HG02759 (cell line): ENCODE results near the gene DTX4.
A peak's percentile ranks its signal among the peaks of the same experiment; 100 is the strongest.

Source experiments
- ATAC-seq: cut with Tn5 transposase; IDR thresholded peaks from one replicate; pipeline ENCODE4 v1.9.1; 2021; ENCODE audit warnings: mild to moderate bottlenecking, moderate library complexity; ENCODE audit not compliant: unreplicated experiment

Gene DTX4

GRCh38 chr11:59172345-59173079 is 580 bp downstream of the DTX4 start:
- ATAC-seq: peak; percentile 33

DNA sequence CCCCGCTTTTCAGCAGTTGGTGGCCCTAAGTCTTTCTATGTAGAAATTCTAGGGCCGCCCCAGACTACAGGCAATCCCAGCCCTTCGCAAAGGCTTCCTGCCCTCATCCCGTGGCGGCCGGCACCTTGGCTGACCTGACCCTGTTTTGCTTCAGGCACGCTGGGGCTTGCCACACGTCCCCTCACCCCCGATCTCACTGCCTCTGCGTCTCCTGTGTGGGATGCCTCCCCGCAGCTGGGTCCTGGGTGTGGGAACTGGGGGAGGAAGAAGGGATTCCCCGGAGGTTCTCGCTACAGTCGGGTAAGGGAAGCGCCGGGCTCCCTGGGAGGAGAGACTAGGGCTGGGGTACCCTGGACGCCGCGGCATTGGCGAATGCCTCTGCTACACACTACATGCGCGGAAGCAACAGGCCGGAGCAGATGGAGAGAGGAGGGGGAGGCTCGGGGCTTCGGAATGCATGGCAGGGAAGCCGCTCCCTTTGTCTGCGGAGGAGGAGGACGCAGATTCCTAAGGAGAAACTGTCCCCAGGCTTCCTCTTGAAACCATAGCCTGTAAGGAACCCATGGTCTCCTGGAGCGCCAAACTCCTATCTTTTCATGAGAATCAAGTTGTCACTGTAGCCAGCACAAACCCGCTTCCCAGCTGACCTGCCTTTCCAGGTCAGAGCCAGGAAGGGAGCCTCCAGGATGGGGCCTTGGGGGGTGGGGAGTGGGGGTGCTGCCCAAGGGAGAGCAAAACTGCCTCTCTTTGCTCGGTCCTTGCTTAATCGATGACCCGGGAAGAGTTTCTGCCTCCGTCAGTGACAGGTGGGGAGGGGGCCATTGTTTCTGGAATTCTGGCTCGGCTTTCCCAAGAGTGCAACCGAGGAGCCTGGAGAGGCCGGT is 1.4 kb downstream of the DTX4 start:
- ATAC-seq: peak; percentile 1

DNA sequence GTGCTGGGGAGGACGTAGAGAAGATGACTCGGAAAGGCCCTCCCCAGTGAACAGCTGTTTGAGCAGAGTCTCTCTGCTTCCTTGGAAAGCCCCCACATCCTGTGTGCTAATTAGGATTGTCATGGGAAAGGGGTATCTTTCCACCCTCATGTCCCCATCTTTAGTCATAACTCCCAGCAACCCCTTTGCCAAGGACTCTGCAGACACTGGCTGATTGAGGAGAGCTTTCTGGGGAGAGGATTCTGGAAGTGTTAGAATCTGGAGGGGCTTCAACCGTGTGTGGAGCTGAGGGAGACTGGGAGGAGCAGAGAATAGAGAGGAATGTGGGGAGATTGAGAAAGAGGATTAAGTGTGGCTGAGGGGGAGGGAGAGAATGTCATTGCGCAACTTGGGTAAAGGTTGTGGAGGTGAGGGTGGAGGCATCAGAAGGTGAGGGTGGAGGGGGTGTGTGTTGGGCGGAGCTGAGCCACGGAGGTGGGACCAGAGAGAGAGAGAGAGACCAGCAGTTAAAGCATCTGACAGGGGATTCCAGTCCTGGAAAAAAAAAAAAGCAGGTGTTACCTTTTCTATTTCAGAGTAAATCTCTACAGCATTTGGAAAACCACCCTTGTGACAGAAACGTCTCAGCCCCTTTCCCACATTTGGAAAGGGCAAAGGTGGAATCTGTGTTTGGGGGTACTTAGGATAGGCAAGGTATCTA is 2.2 kb downstream of the DTX4 start:
- no peak for ATAC-seq

DNA sequence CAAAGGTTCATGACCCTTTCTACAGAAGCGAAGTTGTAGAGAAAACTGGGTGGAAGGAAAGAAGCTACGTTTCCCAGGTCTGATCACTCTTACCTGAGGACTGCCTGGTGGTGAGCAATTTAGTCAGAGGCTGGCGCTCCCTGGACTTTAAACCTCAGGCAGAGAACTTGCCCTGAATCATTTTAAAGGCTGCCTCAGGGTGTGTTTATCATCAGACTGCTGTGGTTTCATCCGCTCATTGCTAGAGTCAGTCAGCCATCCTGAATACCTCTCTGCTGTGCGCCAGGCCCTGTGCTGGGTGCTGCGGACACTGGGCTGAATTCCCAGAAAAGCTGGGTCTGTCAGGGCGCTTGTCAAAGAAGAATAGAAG is 2.7 kb downstream of the DTX4 start:
- ATAC-seq: no peak

GRCh38 chr11:59175091-59175501 is 3.2 kb downstream of the DTX4 start:
- ATAC-seq: no peak

DNA sequence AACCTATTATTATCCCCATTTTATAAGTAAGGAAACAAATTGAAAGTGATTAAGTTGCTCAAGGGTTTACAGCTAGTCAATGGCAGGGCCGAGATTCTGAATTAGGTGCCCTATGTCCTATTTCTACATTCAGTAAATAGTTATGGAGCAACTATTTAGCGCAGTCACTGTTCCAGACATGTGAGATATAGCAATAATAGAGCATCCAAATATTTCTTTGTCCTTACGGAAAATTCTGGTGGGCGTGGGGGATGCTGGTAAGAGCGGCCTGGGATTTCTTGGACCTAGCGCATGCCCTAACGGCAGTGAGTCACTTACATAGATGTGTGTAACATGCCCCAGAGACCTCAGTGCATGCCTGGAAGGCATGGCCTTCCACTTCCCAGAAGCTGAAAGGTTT is 4.4 kb downstream of the DTX4 start:
- ATAC-seq: no peak

DNA sequence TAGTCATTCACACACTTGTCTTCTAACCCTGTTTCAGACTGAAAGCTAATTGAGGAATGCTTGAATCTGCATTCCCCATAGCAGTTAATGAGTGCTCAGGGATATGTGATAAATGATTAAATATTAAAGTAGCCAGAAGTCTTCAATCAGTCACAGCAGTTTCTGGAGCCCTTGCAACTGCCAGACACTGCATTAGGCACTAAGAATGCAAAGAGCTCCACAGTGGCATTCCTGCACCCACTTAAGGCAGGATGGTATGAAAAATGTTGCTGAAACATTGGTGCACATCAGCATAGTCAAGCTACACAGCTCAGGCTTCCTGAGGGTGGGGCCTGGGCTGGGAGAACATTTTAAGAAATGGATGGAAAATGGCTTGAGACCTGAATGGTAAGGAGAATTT is 6.5 kb downstream of the DTX4 start:
- ATAC-seq: no peak

- ATAC-seq: no peak
Measured at GRCh38 chr11:59179121-59179520, 7.2 kb downstream of the DTX4 start.

DNA sequence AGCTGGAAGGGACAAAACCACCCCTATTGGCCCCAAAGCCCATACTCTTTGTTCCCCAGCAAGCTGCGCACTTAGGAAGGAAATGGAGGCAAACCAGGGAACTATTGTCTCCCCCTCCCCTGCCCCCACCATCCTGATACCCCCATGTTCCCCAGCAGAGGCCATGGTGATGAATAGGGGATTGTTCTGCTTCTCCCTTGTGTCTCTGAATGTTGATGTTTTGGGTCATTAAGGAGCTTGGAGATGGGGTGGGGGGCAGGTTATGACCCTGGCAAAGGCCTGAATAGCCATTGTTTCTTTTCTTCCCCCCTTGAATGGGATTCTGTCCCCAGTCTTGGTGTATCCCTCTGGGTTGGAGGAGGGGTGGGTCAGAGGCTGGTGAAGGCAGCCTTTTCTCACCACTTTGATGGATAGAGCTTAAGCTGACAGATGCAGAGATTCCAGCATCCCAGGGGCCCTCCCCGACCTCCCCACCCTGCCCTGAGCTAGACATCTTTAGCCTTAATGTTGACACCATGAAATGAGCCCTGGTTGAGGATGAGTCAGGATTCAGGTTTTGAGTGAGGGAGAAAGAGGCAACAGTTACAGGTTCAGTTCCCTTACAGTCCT is 8.3 kb downstream of the DTX4 start:
- ATAC-seq: no peak

DNA sequence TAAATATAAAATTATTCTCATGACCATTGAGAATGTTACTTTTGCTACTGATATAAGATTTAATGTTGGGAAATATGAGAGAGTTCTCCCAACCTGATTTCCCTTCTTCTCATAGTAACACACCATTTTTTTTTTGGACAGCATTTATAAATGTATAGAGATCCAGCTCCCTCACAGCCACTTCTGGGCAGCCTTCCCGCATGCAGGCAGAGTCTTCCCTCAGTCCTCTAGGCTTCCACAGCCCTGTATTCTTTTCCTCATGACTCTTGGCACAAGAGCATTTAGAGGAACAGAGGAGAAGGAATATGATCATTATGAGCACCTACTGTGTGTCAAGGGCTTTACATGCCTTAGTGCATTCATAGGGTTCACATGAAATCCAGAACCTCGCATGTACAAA is 9.0 kb downstream of the DTX4 start:
- ATAC-seq: no peak

GRCh38 chr11:59181746-59182456 is 10.0 kb downstream of the DTX4 start:
- ATAC-seq: no peak

DNA sequence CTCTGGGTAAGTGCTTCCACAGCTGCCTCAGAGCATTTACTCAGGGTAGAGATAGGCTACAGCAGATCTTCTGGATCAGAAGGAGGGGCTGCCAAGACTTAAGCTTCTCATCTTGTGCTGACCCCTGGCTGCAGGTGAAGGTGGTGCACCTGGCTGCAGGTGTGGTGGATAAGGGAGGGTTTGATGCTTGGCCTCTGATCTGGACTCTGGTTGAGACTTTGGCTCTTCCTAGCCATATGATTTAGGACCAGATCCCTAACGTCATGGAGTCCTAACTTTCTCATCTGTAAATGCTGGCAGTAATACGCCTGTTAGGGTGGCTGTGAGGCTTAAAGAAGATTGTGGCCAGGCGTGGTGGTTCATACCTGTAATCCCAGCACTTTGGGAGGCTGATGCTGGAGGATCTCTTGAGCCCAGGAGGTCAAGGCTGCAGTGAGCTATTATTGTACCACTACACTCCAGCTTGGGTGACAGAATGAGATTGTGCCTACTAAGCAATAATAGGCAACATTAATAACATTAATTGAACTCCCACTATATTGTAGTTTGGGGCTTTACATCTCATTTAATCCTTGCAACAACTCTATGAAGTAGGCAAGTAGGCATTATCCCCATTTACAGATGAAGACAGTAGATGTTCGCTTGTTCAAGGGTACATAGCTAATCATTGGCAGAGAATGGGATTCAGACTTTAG is 10.7 kb downstream of the DTX4 start:
- no peak for ATAC-seq

GRCh38 chr11:59183771-59184170 is 11.8 kb downstream of the DTX4 start:
- no peak for ATAC-seq

DNA sequence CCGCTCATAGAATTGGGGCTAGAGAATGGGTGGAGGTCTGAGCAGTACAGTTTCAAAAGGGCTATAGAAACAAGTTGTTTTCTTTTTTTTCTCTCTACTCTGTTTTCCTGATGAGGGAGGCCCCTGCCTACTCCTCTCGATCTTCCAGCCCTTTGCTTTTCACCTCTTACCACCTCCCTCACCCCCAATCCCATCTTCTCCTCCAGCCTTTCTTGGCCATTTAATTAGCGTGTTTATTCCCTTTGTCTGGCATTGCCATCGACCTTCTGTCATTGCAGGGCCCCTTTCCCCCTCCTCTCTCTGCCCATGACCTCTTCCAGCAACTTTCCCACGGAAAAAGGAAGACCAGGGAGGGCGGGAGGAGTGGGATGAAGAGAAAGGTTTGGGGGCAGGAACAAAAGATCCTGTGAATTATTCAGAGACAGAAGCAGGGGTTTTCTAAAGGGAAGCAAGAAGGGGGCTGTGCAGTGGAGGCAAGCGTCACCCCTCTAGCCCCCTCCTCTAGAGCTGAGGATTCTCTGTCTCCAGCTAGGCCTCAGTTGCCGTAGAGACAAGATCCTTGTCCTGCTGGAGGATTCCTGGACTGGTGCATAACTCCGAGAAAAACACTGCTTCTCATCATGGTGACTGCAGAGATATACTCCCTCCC is 12.9 kb downstream of the DTX4 start:
- no peak for ATAC-seq

- ATAC-seq: no peak
Measured at GRCh38 chr11:59185386-59185945, 13.5 kb downstream of the DTX4 start.

DNA sequence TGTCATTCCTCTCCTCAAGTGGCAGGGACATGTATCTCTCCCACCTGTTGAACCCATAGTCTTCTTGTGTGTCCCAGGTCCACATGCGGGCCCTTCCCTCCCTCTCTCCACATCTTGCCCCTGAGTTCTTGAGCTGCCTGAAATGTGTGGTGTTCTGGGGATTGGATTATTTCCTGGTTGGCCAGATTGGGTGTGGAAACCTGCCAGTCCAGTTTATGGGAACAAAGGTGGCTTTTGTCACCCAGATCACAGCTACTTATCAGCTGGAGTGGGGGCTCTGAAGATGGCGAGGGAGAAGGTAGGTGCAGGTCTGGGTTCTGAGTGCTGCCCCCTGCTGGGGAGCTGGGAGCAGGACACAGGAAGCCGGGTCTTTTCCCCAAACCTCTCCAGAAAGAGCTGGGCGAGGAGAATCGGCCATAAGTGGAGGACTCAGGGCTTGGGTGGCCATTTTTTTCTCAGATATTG is 14.2 kb downstream of the DTX4 start:
- peak; percentile 73 for ATAC-seq

DNA sequence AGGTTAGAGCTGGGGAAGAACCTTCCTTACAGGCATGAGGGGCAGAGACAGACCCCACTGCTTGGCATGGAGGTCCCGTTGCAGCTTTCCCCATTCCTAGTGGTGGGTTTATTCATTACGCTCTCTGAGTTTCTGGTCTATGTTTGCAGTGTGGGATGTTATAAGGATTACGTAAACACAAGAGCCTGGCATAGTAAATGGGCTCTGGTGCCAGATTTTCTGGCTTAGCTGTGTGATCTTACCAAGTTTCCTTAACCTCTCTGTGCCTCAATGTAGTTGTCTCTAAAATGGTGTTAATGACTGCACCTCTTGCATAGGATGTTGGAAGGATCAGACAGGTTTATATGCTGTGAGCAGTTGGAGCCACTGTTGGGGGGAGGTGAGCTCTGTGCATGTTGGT is 15.1 kb downstream of the DTX4 start:
- ATAC-seq: no peak

DNA sequence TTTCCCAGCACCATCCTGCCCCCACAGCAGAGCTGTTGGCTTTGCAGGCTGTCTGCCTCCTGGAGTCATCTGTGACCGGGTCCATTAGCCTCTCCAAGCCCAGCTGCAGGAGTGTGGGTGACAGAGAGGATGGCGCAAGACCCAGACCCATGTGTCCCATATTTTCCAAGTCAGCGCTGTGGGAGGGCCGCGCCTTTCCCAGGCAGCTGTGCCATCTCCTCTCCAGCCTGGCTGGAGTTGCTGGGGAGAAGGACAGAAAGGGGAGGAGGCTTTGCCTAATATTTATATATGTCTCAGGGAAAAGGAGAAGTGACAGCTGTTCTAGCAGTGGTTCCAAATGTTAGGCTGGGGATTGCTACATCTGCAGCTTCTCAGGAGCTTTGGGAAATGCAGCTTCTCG is 15.7 kb downstream of the DTX4 start:
- no peak for ATAC-seq

DNA sequence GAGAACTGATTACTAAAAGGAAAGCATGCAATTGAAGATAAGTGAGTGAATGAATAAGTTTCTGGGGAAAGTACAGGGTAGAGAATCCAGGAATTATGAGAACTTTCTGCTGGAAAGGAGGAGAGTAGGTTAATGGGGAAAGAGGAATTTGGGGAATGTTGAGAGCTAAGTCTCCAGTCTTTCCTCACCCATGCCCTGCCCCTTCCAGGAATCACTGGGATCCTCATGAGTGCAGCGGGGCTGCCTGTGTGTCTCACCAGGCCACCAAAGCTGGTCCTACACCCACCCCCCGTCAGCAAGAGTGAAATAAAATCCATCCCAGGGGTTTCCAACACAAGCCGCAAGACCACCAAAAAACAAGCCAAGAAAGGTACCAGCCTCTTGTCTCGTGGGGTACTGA is 17.0 kb downstream of the DTX4 start:
- ATAC-seq: no peak
